Muscle of leg (tissue), 11 donors: ENCODE data around the gene GALNT11. TPM values are rescaled to one million over a fixed set of nuclear protein-coding genes. Genes with fewer than 3 reads are reported as not detected.
"Not testable (repeated sequence)": the region's sequence is repeated elsewhere in the genome, so short reads cannot be mapped to it uniquely, and the experiment has no call there.

Source experiments
- DNase-seq: peaks from one replicate; pipeline ENCODE4 v3.0.0; 2013
- H3K27ac ChIP-seq: one replicate; pipeline ENCODE4 v1.5.1; 2013; ENCODE audit warnings: mild to moderate bottlenecking, low read length, control low read depth
- H3K27me3 ChIP-seq: one replicate; pipeline ENCODE4 v1.6.1; 2013; ENCODE audit warnings: low read length; ENCODE audit not compliant: control insufficient read depth, insufficient read depth
- H3K36me3 ChIP-seq: one replicate; pipeline ENCODE4 v1.6.1; 2013; ENCODE audit warnings: low read length; ENCODE audit not compliant: control insufficient read depth, insufficient read depth
- H3K4me1 ChIP-seq: one replicate; pipeline ENCODE4 v1.6.1; 2013; ENCODE audit warnings: low read length; ENCODE audit not compliant: control insufficient read depth, insufficient read depth
- H3K4me3 ChIP-seq: one replicate; pipeline ENCODE4 v1.5.1; 2013; ENCODE audit warnings: low read length, control low read depth
- H3K9me3 ChIP-seq: replicated peaks from 2 replicates; pipeline ENCODE4 v1.6.1; 2013; ENCODE audit warnings: low read depth, low read length; ENCODE audit not compliant: control insufficient read depth
- WGBS: methylation state at CpG from one replicate; pipeline ENCODE4 v1.1.5; 2013; ENCODE audit warnings: missing lambda C conversion rate; ENCODE audit not compliant: insufficient coverage; 5-methylcytosine and 5-hydroxymethylcytosine counted together
- polyA plus RNA-seq, 8 donors: library from polyadenylated mRNA; unstranded; fragments of 120-200 nt; gene quantifications; one replicate each; pipeline versions ENCODE4 v1.2.1 to v1.2.3, GENCODE V29; 2013; ENCODE audit warnings: inconsistent platforms in 1 of 8, low replicate concordance in 1 of 8; ENCODE audit not compliant: insufficient read length in 8 of 8, insufficient read depth in 1 of 8
- total RNA-seq: library from RNA; stranded (reverse); fragments of 120-200 nt; gene quantifications from one replicate; pipeline ENCODE4 v1.2.4, GENCODE V29; 2013

The GALNT11 gene
- total and polyA plus RNA-seq, 9 donors, result 29.0 to 44.0 (median 34.1) TPM

GRCh38 chr7:151999424-152000090 lies 25.9 kb upstream of the GALNT11 start:
- WGBS, result 100% methylated on average over 1 of the region's 6 CpGs
- no peaks in the 10 kb centered on the region for H3K4me1 ChIP-seq
- no peak overlapping the region for H3K27ac ChIP-seq
- no peak for DNase-seq
- H3K4me3 ChIP-seq, result no peak overlapping the region
- no peaks in the 10 kb centered on the region for H3K36me3 ChIP-seq
- no peaks in the 10 kb centered on the region for H3K27me3 ChIP-seq
- H3K9me3 ChIP-seq, result no peaks in the 10 kb centered on the region

- no peak for DNase-seq
- peaks cover 1% of the 10 kb centered on the region for H3K27me3 ChIP-seq
- no peak overlapping the region for H3K4me3 ChIP-seq
- H3K27ac ChIP-seq, result no peak overlapping the region
- 88% methylated on average over 1 of the region's 1 CpG for WGBS
- no peaks in the 10 kb centered on the region for H3K9me3 ChIP-seq
- H3K36me3 ChIP-seq, result no peaks in the 10 kb centered on the region
- H3K4me1 ChIP-seq, result no peaks in the 10 kb centered on the region
These were observed 25.3 kb upstream of the GALNT11 start for GRCh38 chr7:152000191-152000590.

- no peaks in the 10 kb centered on the region for H3K9me3 ChIP-seq
- DNase-seq, result no peak
- H3K27ac ChIP-seq, result no peak overlapping the region
- WGBS, result 78% methylated on average over 3 of the region's 6 CpGs
- H3K36me3 ChIP-seq, result no peaks in the 10 kb centered on the region
- H3K27me3 ChIP-seq, result peaks cover 4% of the 10 kb centered on the region
- no peak overlapping the region for H3K4me3 ChIP-seq
- no peaks in the 10 kb centered on the region for H3K4me1 ChIP-seq
These were observed 19.1 kb upstream of the GALNT11 start for GRCh38 chr7:152006336-152006735.

- Histone ChIP-seq H3K9me3 (no peaks in the 10 kb centered on the region), H3K36me3 (no peaks in the 10 kb centered on the region), H3K4me3 (no peak overlapping the region), H3K27ac (no peak overlapping the region), H3K27me3 (peaks cover 2% of the 10 kb centered on the region), H3K4me1 (no peaks in the 10 kb centered on the region)
- no CpG with 5 or more reads among the region's 3 CpGs for WGBS
- DNase-seq, result no peak
These were observed 13.6 kb upstream of the GALNT11 start for GRCh38 chr7:152011860-152012259.

GRCh38 chr7:152013230-152013629 lies 12.2 kb upstream of the GALNT11 start:
- no peaks in the 10 kb centered on the region for H3K9me3 ChIP-seq
- no peaks in the 10 kb centered on the region for H3K36me3 ChIP-seq
- H3K4me3 ChIP-seq, result no peak overlapping the region
- H3K27ac ChIP-seq, result no peak overlapping the region
- WGBS, result no CpG with 5 or more reads among the region's 3 CpGs
- no peak for DNase-seq
- no peaks in the 10 kb centered on the region for H3K4me1 ChIP-seq
- H3K27me3 ChIP-seq, result peaks cover 2% of the 10 kb centered on the region

GRCh38 chr7:152013974-152014373 lies 11.5 kb upstream of the GALNT11 start:
- H3K4me3 ChIP-seq, result no peak overlapping the region
- H3K9me3 ChIP-seq, result no peaks in the 10 kb centered on the region
- no peaks in the 10 kb centered on the region for H3K36me3 ChIP-seq
- H3K4me1 ChIP-seq, result no peaks in the 10 kb centered on the region
- no CpG with 5 or more reads among the region's 4 CpGs for WGBS
- no peak for DNase-seq
- no peak overlapping the region for H3K27ac ChIP-seq
- peaks cover 2% of the 10 kb centered on the region for H3K27me3 ChIP-seq

- DNase-seq, result no peak
- H3K4me3 ChIP-seq, result no peak overlapping the region
- no peaks in the 10 kb centered on the region for H3K4me1 ChIP-seq
- H3K27ac ChIP-seq, result no peak overlapping the region
- no peaks in the 10 kb centered on the region for H3K9me3 ChIP-seq
- peaks cover 2% of the 10 kb centered on the region for H3K27me3 ChIP-seq
- no peaks in the 10 kb centered on the region for H3K36me3 ChIP-seq
- WGBS, result no CpG with 5 or more reads among the region's 5 CpGs
These were observed 10.8 kb upstream of the GALNT11 start for GRCh38 chr7:152014722-152015121.

GRCh38 chr7:152015600-152015999 lies 9.9 kb upstream of the GALNT11 start:
- H3K9me3 ChIP-seq, result no peaks in the 10 kb centered on the region
- WGBS, result 74% methylated on average over 6 of the region's 7 CpGs
- DNase-seq, result no peak

GRCh38 chr7:152016947-152017346 lies 8.5 kb upstream of the GALNT11 start:
- no peak overlapping the region for H3K4me3 ChIP-seq
- no peak for DNase-seq
- no peaks in the 10 kb centered on the region for H3K27me3 ChIP-seq
- H3K9me3 ChIP-seq, result no peaks in the 10 kb centered on the region
- H3K36me3 ChIP-seq, result no peaks in the 10 kb centered on the region
- WGBS, result 100% methylated on average over 1 of the region's 3 CpGs
- no peaks in the 10 kb centered on the region for H3K4me1 ChIP-seq
- no peak overlapping the region for H3K27ac ChIP-seq

More at GRCh38 chr7:152015600-152015999, 9.9 kb upstream of the GALNT11 start:
- H3K36me3 ChIP-seq, result no peaks in the 10 kb centered on the region
- no peaks in the 10 kb centered on the region for H3K4me1 ChIP-seq
- peaks cover 2% of the 10 kb centered on the region for H3K27me3 ChIP-seq
- no peak overlapping the region for H3K4me3 ChIP-seq
- no peak overlapping the region for H3K27ac ChIP-seq

- H3K4me3 ChIP-seq, H3K9me3 ChIP-seq, H3K27me3 ChIP-seq, DNase-seq, H3K4me1 ChIP-seq, H3K27ac ChIP-seq, H3K36me3 ChIP-seq: not testable (repeated sequence)
- 85% methylated on average over 4 of the region's 6 CpGs for WGBS
These were observed 7.8 kb upstream of the GALNT11 start for GRCh38 chr7:152017683-152018082.

- H3K9me3 ChIP-seq, DNase-seq, H3K36me3 ChIP-seq, H3K27me3 ChIP-seq, H3K4me3 ChIP-seq, H3K27ac ChIP-seq: not testable (repeated sequence)
- H3K4me1 ChIP-seq, result peaks cover 11% of the 10 kb centered on the region
- 74% methylated on average over 7 of the region's 10 CpGs for WGBS
These were observed 3.7 kb upstream of the GALNT11 start for GRCh38 chr7:152021740-152022139.
